ENCODE measurements around the gene ANKHD1. TPM values are rescaled to one million over a fixed set of nuclear protein-coding genes. Genes with fewer than 3 reads are reported as not detected.
A peak's percentile ranks its signal among the peaks of the same experiment; 100 is the strongest.

The ANKHD1 gene
- total RNA-seq, 1 experiment from 2014 or later, result 43.9 TPM

GRCh38 chr5:140550147-140551079, 148.8 kb downstream of the ANKHD1 start:
- in situ Hi-C loops (cut with HindIII; ENCODE audit: low pct_unique_long_range_greater_than_20kb, low sequenced_read_pairs), result no loop called here
- DNase-seq (ENCODE audit: low read depth), result no peak

- no peak for DNase-seq (ENCODE audit: low read depth)
- in situ Hi-C loops (cut with HindIII; ENCODE audit: low pct_unique_long_range_greater_than_20kb, low sequenced_read_pairs), result no loop called here
These were observed 150.2 kb downstream of the ANKHD1 start for GRCh38 chr5:140551872-140552271.

- in situ Hi-C loops (cut with HindIII; ENCODE audit: low pct_unique_long_range_greater_than_20kb, low sequenced_read_pairs), result no loop called here
These were observed 152.0 kb downstream of the ANKHD1 start for GRCh38 chr5:140553657-140554056.

GRCh38 chr5:140554454-140554853, 152.8 kb downstream of the ANKHD1 start:
- in situ Hi-C loops (cut with HindIII; ENCODE audit: low pct_unique_long_range_greater_than_20kb, low sequenced_read_pairs), result no loop called here
- no peak for DNase-seq (ENCODE audit: low read depth)

More at GRCh38 chr5:140553657-140554056, 152.0 kb downstream of the ANKHD1 start:
- no peak for DNase-seq (ENCODE audit: low read depth)

GRCh38 chr5:140555747-140556312, 154.2 kb downstream of the ANKHD1 start:
- no peak for DNase-seq (ENCODE audit: low read depth)
- in situ Hi-C loops (cut with HindIII; ENCODE audit: low pct_unique_long_range_greater_than_20kb, low sequenced_read_pairs), result no loop called here

GRCh38 chr5:140556438-140556837, 154.8 kb downstream of the ANKHD1 start:
- DNase-seq (ENCODE audit: low read depth), result no peak
- in situ Hi-C loops (cut with HindIII; ENCODE audit: low pct_unique_long_range_greater_than_20kb, low sequenced_read_pairs), result no loop called here

- DNase-seq (ENCODE audit: low read depth), result peak; percentile 84
- in situ Hi-C loops (cut with HindIII; ENCODE audit: low pct_unique_long_range_greater_than_20kb, low sequenced_read_pairs), result no loop called here
These were observed 155.6 kb downstream of the ANKHD1 start, which contains the start of gene SRA1 for GRCh38 chr5:140557136-140557805. TSS of gene SRA1 (minus strand) at chr5:140557473. CDS start at chr5:140557452, 21 bp downstream.

- in situ Hi-C loops (cut with HindIII; ENCODE audit: low pct_unique_long_range_greater_than_20kb, low sequenced_read_pairs), result no loop called here
These were observed 156.3 kb downstream of the ANKHD1 start for GRCh38 chr5:140557965-140558364.

GRCh38 chr5:140558542-140558941, 156.9 kb downstream of the ANKHD1 start:
- DNase-seq (ENCODE audit: low read depth), result no peak
- in situ Hi-C loops (cut with HindIII; ENCODE audit: low pct_unique_long_range_greater_than_20kb, low sequenced_read_pairs), result no loop called here

More at GRCh38 chr5:140557965-140558364, 156.3 kb downstream of the ANKHD1 start:
- DNase-seq (ENCODE audit: low read depth), result no peak

- in situ Hi-C loops (cut with HindIII; ENCODE audit: low pct_unique_long_range_greater_than_20kb, low sequenced_read_pairs), result no loop called here
These were observed 158.6 kb downstream of the ANKHD1 start for GRCh38 chr5:140560227-140560626.

GRCh38 chr5:140561753-140562523, 160.3 kb downstream of the ANKHD1 start:
- no peak for DNase-seq (ENCODE audit: low read depth)
- in situ Hi-C loops (cut with HindIII; ENCODE audit: low pct_unique_long_range_greater_than_20kb, low sequenced_read_pairs), result no loop called here

More at GRCh38 chr5:140560227-140560626, 158.6 kb downstream of the ANKHD1 start:
- DNase-seq (ENCODE audit: low read depth), result no peak

- in situ Hi-C loops (cut with HindIII; ENCODE audit: low pct_unique_long_range_greater_than_20kb, low sequenced_read_pairs), result no loop called here
- DNase-seq (ENCODE audit: low read depth), result no peak
These were observed 162.0 kb downstream of the ANKHD1 start for GRCh38 chr5:140563596-140563995.

GRCh38 chr5:140564196-140565023, 162.8 kb downstream of the ANKHD1 start, which contains the start of the genes APBB3 and SLC35A4:
TSS of gene APBB3 (minus strand) at chr5:140564598. CDS start at chr5:140564245, 353 bp downstream.
TSS of gene SLC35A4 (plus strand) at chr5:140564828. CDS start at chr5:140567170, 2,342 bp downstream.
- peak; percentile 98 for DNase-seq (ENCODE audit: low read depth)
- in situ Hi-C loops (cut with HindIII; ENCODE audit: low pct_unique_long_range_greater_than_20kb, low sequenced_read_pairs), result no loop called here

GRCh38 chr5:140565024-140565779, 163.6 kb downstream of the ANKHD1 start:
- in situ Hi-C loops (cut with HindIII; ENCODE audit: low pct_unique_long_range_greater_than_20kb, low sequenced_read_pairs), result no loop called here

GRCh38 chr5:140565780-140566095, 164.1 kb downstream of the ANKHD1 start:
- in situ Hi-C loops (cut with HindIII; ENCODE audit: low pct_unique_long_range_greater_than_20kb, low sequenced_read_pairs), result no loop called here
- DNase-seq (ENCODE audit: low read depth), result no peak

More at GRCh38 chr5:140565024-140565779, 163.6 kb downstream of the ANKHD1 start:
- DNase-seq (ENCODE audit: low read depth), result peak; percentile 18

GRCh38 chr5:140566665-140567064, 165.0 kb downstream of the ANKHD1 start:
- DNase-seq (ENCODE audit: low read depth), result no peak
- in situ Hi-C loops (cut with HindIII; ENCODE audit: low pct_unique_long_range_greater_than_20kb, low sequenced_read_pairs), result no loop called here
